T-helper 9 cell (primary cell): Measurements from ENCODE around the gene LDAH.

Source experiments
- DNase-seq: peaks from one replicate; pipeline ENCODE4 v3.0.0-alpha.2; 2020

LDAH gene

GRCh38 chr2:20666304-20667150, 156.4 kb downstream of the LDAH start, which contains the start of gene GDF7:
GDF7 (plus strand) TSS chr2:20667144; CDS start chr2:20667240, 96 bp downstream.
- DNase-seq: no peak

DNA sequence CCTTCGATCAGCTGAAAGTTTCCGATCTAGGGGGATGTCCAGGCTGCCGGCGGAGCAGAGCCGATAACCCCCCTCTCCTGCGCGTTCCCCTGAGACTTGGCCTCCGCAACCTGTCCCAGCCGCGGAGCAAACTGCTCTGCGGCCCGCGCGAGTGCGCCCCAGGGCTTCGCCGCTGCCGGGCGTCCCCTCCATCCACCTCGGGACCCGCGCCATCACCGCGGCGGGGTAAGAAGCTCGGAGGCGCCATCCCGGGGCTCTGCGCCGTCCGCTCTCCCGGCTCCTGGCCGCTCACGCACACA, 156.9 kb downstream of the LDAH start:
- DNase-seq: no peak

GRCh38 chr2:20665243-20666004, 157.5 kb downstream of the LDAH start:
- no peak for DNase-seq

DNA sequence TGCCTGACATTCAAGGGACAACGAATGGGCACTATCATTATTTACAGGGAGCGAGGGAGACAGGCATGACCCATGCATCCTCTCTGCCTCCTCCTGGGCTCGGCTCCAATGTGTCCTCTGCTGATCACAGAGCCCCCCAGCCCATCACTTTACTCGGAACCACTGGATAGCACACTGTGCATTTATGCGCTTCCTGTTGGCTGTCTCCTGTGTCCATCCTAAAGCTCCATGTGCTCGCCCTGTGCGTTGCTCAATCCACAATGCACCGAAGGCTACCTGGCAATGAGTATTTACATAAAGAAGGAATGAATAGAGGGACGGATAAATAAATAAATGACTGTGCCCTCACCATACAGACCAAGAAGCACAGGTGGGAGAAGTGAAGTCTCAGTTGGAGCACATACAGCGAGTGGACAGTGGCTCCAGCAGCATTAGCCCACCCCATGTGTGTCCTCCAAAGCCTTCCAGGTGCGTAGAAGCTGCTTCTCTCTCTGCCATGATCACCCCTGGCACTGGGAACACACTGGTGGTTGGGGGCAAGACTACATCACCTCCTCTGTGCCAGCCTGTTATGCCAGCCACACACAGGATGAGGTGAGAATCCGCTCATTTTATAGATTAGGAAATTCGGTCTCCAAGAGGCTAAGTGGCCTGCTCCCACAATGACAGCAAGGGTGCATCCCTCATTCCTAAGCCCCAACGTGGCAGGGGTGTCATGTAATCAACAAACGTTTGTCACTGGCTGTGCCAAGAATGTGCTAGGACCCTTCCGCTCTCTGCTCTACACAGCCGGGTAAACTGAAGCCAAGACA, 158.3 kb downstream of the LDAH start:
- no peak for DNase-seq

DNA sequence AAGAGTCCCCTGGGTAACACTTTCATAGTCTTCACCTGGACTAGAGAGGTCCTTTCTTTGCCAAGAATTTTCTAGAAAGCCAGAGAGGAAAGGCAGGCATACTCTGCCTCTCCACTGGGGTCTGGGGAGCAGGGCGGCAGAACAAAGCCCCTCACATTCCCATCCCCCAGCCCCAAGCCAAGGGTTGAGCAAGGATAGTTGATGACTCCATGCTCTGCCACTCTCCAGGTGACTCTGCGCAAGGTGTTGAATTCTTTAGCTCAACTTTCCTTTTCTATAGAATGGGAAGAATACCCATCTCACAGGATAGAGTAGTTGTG, 158.9 kb downstream of the LDAH start:
- DNase-seq: no peak

DNA sequence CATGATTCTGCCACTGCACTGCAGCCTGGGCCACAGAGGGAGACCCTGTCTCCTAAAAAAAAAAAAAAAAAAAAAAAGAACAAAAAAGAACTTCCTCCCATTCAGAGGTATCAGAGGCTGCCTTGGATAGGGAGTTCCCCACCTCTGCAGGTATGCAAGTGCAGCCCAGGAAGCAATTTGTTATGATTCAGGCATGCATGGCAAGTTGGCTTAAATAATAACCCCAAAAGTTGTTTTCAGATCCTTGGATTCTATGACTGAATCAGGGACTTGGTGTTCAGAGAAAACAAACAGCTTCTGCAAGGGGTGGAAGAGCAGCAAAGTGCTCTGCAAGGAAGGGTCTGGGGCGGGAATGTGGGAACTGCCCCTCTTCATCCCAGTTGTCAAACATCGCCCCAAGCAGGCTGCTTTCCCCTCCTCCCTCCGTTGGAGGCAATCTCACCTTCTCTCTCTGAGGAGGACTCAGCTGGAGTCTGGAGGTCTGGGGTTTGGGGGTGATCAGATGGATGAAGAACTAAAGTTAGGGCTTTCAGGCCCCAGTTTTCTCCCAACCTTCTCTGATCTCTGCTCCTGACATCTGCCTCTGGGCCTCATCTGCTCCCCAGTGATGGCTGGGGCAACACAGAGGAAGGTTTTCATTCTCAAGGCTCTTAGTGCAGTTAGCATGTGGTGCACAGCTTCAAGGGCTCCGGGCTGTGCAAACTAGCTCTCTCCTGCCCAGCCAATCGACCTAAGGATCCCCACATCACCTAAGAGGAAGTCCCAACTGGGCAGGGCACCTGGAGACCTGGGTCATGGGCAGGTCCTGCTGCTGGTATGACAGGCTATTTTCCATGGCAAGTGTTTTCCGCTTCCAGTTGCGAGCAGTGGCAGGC, 159.5 kb downstream of the LDAH start:
- DNase-seq: no peak

DNA sequence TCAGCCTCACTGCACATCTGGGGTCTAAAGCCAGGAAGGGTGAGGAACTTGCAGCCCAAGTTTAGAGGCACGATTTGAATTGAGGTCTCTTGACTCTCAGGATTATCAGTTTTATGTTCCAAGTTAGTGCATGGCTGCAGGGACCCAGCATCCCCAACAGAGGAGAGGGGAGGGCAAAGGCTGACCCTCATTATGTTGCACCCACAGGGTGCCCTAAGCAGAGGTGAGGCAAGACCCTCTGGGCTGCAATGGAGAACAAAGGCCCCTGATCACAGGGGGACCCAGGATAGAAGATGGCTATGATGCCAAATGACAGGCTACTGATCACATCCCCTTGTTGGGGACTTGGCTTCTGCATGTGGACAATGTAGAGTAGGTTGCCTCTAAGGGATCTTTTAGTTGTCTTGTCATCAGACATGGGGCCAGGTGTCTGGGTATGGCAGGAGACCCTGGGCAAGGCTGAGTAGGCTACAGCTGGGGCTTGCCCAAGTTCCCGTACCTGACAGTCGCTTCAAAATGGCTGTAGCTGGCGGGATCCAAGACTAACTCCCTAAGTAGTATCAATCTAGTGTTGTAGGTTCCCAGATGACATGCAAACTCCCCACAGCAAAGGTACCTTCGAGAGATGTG, 160.5 kb downstream of the LDAH start:
- DNase-seq: no peak

DNA sequence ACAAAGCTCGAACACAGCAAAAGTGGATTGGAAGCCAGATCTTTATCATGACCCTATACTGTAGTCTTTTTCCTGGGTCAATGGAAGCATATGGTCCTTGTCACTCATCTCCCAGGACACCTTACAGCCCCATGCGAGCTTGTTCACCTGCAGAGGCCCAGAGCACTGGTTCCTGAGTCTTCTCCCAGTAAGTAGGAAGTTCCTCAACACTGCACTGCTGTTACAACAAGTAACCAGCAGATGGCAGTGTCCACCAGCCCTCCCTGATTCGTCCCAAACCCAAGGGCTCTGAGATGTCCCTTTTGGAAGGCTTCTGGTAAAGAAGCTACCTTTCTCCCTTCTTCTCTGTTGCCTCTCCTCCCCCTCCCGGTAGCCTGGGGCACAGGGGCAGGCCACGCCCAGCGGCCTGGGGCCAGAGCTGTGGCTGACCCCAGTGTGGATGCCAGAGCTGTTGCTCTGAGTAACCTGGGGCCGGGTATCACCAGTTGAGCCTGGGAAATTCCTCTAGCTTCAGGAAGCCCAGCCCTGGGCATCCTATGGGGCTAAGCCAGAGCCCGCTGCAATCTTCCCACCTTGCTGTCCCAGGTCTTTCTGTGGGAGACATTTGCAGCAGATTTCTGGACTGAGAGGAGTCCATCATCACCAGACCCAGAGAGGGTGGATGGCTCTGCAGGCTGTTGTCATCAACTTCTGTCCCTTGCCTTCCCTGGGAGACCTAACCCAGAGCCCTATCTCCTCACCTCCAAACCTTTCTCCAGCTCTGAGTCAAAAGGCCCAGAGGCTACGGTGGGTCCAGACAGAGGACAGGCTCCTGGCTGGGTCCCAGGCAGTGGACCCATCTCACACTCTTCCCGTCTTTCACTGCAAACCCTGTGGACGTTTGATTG, 161.2 kb downstream of the LDAH start:
- DNase-seq: peak; percentile 49

DNA sequence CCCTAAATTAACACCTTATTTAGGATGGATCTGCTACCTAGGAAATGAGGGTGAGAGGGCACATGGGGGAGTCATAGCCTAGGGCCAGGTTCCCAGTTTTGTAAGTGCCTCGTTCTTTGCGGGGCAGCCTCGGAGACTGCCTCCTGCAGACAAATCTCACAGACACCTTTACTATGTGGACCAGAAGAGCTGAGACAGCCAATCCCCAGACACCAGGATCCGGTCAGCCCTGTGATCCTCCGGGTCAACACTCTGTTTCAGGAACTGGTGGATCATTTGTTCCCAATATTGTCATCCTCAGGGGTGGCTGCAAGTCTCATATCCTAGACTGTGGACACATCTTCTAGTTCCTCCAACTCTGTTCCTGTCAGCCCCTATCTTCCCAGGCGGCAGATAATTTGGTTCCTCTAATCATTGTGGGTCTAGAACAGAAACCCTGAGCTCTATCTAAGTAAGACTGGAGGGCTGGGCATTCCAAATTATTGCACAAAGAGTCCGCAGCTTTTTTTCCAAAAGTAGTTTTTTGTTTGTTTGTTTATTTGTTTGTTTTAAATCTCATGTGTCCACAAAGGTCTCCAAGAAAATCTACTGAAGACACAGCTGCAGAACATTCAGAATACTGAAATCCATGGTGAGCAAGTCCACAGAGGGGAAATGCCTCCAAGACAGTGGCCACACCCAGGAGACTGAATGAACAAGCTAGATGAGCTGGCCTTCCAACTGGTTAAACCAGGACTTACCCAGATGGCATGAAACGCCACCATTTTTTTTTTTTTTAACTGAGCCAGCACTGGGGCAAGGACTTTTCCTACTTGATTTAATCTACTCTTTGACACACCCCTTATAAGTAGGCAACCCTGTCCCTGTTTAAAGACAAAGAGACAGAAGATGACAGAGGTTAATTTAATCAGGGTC, 162.1 kb downstream of the LDAH start:
- no peak for DNase-seq

- no peak for DNase-seq
Measured at GRCh38 chr2:20657522-20658235, 165.2 kb downstream of the LDAH start.

- DNase-seq: no peak
Measured at GRCh38 chr2:20656561-20656960, 166.3 kb downstream of the LDAH start.

- DNase-seq: no peak
Measured at GRCh38 chr2:20654535-20654813, 168.4 kb downstream of the LDAH start.

DNA sequence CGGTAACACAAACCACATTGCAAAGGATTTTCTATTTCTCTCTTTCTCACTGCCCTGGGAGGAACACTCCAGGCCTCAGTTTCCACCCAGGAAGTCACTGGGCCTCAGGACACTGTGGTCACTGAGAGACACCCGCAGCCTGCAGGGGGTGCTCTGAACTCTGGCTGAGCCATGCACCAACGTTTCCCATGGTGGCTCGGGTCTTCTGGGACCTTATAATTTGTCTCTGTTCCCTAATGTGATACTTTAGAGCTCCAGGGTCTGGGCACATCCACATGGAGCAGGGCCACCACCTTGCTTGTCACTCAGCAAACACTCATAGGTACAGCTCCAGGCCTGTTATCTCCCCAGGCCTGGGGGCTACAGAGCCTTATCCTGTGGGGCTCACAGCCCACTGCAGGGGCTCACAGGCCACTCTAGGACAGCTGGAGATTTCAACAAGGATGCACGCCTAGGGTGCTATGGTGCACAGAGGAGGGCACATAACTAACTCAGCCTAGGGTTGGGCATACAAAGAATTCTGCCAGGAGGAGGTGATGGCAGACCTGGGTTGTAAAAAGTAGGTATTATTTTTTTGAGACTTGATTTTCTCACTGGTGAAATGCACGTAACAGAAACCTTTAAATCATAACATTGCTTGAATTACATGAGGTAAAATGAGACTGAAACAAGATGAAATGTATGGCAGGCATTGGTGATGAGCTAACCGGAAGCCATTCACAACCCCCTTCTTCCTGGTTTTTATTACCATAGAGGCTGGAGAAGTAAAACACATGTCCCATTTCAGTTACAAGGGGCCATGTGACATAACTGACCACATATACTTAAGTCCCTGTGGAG, 169.0 kb downstream of the LDAH start:
- no peak for DNase-seq

DNA sequence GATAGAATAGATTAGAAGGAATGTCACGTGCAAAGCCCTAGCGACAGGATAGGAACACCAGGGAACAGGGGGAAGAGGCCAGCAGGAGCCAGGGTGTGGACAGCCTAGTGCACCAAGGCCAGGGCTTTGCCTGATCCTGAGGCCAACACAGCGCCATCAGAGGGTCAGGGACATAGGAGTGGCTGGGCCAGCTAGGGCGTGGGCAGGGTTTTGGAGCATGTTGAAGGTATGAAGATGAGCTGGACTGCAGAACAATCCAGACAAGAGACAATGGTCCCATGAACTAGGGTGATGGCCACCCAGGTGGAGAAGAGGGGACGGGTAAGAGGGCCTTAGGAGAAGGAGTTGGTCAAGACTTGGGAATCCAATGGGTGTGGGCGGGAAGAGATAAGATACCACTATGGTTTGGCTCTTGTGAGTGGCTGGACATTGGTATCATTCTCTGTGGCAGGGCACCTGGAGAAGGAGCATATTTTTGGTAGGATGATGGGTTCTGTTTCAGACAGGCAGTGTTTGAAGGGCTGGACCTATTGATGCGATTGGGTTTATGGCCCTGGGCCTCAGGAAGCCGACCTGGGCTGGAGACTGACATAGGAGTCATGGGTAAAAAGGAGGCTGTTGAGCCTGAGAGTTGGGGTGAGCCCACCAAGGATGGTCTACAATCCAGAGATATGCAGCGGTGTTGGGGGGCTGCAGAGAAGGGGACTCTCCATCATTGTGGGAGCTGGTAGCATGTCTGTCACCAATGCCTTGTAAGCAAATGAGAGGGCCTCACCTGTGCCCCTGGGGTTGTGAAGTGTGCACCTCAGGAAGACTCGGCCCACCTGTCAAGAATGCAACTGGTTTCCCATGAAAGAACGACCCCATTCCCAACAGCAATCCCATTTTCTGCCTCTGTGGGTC, 170.0 kb downstream of the LDAH start:
- no peak for DNase-seq

DNA sequence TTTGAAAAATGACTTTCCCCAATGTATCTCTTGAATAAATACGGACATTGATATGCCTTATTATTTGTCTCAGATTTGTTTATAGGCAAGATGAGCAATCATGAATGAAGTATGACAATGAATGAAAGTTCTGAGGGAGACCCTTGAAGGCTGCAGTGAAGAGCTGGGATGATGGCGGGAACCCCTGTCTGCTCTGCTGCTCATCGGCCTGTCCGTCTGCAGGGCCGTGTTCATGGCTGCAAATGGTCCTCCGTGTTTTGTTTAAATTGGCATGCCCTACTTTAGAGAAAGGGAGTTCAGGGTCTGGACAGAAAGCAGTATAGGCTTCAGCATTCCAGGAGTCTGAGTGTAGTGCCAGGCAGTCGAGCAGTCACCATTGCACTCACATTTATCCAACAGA, 170.8 kb downstream of the LDAH start:
- DNase-seq: no peak

- no peak for DNase-seq
Measured at GRCh38 chr2:20651731-20652099, 171.2 kb downstream of the LDAH start.
